Heart left ventricle (tissue), 13 donors: Measurements from ENCODE around the gene MAGI1.

Experiments
- POLR2A ChIP-seq, 2 donors: fragments of 450-650 bp; IDR thresholded peaks; one replicate each; pipeline ENCODE4 v1.6.1; 2017; ENCODE audit warnings: antibody characterized with exemption in 2 of 2, mild to moderate bottlenecking in 2 of 2, moderate library complexity in 2 of 2
- TF ChIP-seq, protein P1 (sequence below), 12 donors: fragments of 200-600 bp; sonication (generic) in 4 of 12; IDR thresholded peaks; one replicate each; pipeline versions ENCODE4 v1.5.0 to v1.8.0; 2018 to 2022; ENCODE audit warnings: antibody characterized with exemption in 12 of 12, mild to moderate bottlenecking in 5 of 12
- donor health status: ischemic (EF 13 %, LVEDD 7.1; RV severe dilation, severe dysfunction).
- donor health status: DM: no; HTN: yes; CAD: no.
- donor health status: DM: no; HTN: no; CAD: no.
- donor health status: ischemic (EF 25% LVEDD 6.9; RV normal size, moderate dysfunction).
- donor health status: ischemic (EF 25% LVEDD 5.7; RV mildly dilated, moderate dysfunction).
- donor health status: ischemic (EF 35%, LVEDD 5.7; RV mildly dilated, moderate dysfunction).
- donor health status: nonischemic (EF 11% LVEDD 7.7; RV severe dilation, severe dysfunction).
- donor health status: DM: yes; HTN: yes; CAD: no.
- donor health status: PGD.
- donor health status: ischemic (EF 29% LVEDD 5.4; RV normal size, mild dysfunction).
- donor health status: nonischemic (EF 23%, LVEDD 6.1; RV moderate dilation, normal function).

GRCh38 chr3:65723985-65724384 lies 314.7 kb downstream of the MAGI1 start:
- no peak for TF ChIP-seq POLR2A (IDR thresholded peaks at IDR 0.05)
- TF ChIP-seq, protein P1, sequence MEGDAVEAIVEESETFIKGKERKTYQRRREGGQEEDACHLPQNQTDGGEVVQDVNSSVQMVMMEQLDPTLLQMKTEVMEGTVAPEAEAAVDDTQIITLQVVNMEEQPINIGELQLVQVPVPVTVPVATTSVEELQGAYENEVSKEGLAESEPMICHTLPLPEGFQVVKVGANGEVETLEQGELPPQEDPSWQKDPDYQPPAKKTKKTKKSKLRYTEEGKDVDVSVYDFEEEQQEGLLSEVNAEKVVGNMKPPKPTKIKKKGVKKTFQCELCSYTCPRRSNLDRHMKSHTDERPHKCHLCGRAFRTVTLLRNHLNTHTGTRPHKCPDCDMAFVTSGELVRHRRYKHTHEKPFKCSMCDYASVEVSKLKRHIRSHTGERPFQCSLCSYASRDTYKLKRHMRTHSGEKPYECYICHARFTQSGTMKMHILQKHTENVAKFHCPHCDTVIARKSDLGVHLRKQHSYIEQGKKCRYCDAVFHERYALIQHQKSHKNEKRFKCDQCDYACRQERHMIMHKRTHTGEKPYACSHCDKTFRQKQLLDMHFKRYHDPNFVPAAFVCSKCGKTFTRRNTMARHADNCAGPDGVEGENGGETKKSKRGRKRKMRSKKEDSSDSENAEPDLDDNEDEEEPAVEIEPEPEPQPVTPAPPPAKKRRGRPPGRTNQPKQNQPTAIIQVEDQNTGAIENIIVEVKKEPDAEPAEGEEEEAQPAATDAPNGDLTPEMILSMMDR (IDR thresholded peaks at IDR 0.05) = no peak
